IPS-15b (cell line): ENCODE data around the gene CSF2.

ENCODE experiments used
- H3K27me3 ChIP-seq: one replicate; pipeline ENCODE4 v1.6.1; 2013; ENCODE audit warnings: low read length; ENCODE audit not compliant: control insufficient read depth, insufficient read depth
- H3K36me3 ChIP-seq: one replicate; pipeline ENCODE4 v1.6.1; 2013; ENCODE audit warnings: low read length; ENCODE audit not compliant: control insufficient read depth, insufficient read depth
- H3K4me1 ChIP-seq: one replicate; pipeline ENCODE4 v1.6.1; 2013; ENCODE audit warnings: mild to moderate bottlenecking, low read length; ENCODE audit not compliant: control insufficient read depth, insufficient read depth
- H3K4me3 ChIP-seq: one replicate; pipeline ENCODE4 v1.5.1; 2013; ENCODE audit warnings: low read depth, low read length
- H3K9ac ChIP-seq: one replicate; pipeline ENCODE4 v1.6.1; 2013; ENCODE audit warnings: low read depth, mild to moderate bottlenecking, low read length
- H3K9me3 ChIP-seq: one replicate; pipeline ENCODE4 v1.6.1; 2013; ENCODE audit warnings: mild to moderate bottlenecking, low read length; ENCODE audit not compliant: control insufficient read depth, insufficient read depth

Gene CSF2

DNA sequence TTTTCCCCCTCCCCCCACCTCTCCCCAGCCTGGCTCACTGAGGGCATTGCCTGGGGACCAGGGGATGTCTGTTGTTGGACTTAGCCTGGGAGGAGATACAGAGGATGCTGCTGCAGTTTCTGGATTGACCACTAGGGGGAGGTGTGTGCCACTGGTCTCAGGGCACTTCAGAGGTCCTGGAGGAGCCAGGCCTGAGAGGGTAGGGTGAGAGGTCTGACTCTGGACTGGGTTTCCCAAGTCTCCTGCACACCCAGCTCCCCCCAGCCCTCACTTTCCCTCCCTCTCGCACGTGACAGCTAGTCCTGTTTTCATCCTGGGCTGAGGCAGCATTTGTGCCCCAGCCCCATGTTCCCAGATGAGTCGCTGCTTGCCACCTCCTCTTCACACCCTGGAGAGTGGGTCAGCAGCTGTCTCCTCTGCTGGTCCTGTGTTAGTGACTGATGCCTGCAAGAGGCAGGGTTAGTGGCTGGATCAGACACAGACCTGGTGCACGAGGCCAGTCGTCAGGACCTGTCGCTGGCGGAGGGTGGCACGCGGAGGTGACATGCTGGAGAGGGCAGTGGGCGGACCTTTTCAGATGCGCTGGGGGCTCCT is 8.8 kb upstream of the CSF2 start:
- Histone ChIP-seq H3K27me3 (no peaks in the 10 kb centered on the region), H3K4me3 (no peak overlapping the region), H3K36me3 (no peaks in the 10 kb centered on the region), H3K9me3 (no peaks in the 10 kb centered on the region), H3K9ac (no peak overlapping the region), H3K4me1 (no peaks in the 10 kb centered on the region)

DNA sequence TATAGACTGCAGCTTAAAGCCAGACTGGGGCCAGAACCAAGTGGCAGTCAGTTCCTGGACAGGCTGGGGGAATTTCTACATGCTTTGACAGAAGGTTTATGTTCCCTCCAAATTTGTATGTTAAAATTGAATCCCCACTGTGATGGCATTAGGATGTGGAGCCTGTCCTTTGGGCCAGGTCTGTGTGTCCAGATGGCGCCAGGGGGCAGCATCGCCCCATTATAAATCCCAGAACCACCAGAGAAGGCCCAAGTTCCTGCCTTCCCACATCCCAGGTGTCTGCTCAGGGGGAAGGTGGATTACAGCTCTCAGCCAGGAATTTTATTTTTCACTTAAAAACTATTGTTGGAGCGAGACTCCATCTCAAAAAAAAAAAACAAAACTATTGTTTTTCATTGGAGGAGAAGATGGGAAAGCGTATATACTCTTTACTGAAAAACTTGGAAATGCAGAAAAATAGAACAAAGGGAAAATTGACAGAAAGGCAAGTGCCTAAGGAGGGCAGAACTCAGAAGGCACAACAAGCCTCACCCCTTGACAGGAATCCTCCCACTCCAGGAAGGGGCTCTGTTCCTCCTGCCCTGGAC is 8.1 kb upstream of the CSF2 start:
- H3K36me3 ChIP-seq = no peaks in the 10 kb centered on the region
- H3K27me3 ChIP-seq = no peaks in the 10 kb centered on the region
- H3K9ac ChIP-seq = no peak overlapping the region
- no peaks in the 10 kb centered on the region for H3K9me3 ChIP-seq
- H3K4me3 ChIP-seq = no peak overlapping the region
- no peaks in the 10 kb centered on the region for H3K4me1 ChIP-seq

DNA sequence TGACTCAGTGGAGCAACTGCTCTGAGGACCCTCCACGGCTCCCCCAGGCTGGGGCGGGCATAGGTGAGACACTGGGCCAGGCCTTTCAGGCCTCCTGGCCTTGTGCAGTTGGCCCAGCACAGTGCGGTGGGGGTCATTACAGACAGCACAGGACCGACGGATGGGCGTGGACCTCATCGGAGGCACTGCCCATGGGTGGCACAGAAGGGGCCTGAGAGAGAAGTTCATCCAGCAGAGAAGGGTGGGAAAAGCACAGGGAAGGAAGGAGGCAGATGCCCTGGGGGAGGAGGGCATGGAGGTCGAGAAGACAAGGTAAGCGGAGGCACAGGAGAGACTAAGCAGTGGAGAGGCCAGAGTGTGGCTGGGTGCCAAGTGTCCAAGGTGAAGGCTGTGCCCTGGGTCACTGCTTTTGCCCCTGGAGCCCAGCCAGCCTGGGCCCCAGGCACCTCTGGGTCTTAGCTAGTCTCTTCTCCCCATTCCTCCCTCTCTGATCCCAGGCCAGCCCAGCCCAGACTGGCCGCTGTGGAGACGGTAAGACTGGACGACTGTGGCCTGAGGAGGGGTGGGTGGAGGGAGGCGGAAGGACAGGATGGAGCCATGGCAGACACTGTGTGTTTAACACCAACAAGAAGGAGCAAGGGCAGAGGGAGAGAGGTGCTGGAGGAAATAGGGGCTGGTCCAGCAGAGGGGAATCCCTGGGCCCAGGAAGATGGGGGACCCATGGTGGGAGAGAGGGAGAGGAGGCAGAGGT is 7.5 kb upstream of the CSF2 start:
- Histone ChIP-seq H3K9ac (no peak overlapping the region), H3K4me1 (no peaks in the 10 kb centered on the region), H3K9me3 (no peaks in the 10 kb centered on the region), H3K36me3 (no peaks in the 10 kb centered on the region), H3K4me3 (no peak overlapping the region), H3K27me3 (no peaks in the 10 kb centered on the region)

DNA sequence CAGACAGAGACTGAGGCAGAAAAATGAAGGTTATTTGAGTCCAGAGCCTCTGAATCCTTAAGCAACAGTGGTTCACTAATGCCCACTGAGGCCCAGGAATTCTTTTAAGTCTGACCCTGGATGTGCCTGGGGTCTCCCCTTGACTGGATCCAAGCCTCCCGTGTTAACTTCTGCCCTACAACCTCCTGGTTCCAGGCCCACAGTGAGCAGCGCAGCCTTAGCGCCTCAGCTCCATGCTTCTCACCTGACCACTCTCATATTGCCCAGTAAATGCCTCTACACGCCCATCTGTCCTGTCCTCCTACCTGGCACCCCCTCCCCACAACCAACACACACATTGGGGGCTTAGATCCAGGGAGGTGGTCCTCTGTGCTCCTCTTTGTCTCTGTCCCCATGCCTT is 6.7 kb upstream of the CSF2 start:
- H3K27me3 ChIP-seq = no peaks in the 10 kb centered on the region
- no peaks in the 10 kb centered on the region for H3K9me3 ChIP-seq
- no peaks in the 10 kb centered on the region for H3K36me3 ChIP-seq
- H3K4me1 ChIP-seq = no peaks in the 10 kb centered on the region
- no peak overlapping the region for H3K4me3 ChIP-seq
- no peak overlapping the region for H3K9ac ChIP-seq

DNA sequence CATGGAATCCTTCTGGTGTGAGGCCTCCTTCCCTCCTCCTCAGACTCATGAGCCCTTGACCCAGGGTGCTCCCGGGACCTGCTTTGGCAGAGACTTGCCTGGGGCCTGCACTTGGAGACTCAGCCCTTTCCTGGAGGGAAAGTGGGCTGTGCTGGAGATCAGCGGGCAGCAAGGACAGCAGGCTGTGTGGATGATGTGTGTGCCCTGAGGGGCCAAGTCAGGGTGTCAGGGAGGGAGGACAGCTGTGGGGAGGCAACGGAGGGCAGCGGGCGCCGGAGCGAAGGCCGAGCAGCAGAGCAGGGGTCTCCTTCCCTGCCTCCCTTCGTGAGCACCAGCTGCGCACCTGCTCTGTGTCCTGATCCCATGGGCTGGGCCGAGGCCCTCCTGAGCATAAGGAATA is 6.1 kb upstream of the CSF2 start:
- H3K36me3 ChIP-seq = no peaks in the 10 kb centered on the region
- no peaks in the 10 kb centered on the region for H3K9me3 ChIP-seq
- H3K27me3 ChIP-seq = no peaks in the 10 kb centered on the region
- H3K9ac ChIP-seq = no peak overlapping the region
- H3K4me3 ChIP-seq = no peak overlapping the region
- no peaks in the 10 kb centered on the region for H3K4me1 ChIP-seq

DNA sequence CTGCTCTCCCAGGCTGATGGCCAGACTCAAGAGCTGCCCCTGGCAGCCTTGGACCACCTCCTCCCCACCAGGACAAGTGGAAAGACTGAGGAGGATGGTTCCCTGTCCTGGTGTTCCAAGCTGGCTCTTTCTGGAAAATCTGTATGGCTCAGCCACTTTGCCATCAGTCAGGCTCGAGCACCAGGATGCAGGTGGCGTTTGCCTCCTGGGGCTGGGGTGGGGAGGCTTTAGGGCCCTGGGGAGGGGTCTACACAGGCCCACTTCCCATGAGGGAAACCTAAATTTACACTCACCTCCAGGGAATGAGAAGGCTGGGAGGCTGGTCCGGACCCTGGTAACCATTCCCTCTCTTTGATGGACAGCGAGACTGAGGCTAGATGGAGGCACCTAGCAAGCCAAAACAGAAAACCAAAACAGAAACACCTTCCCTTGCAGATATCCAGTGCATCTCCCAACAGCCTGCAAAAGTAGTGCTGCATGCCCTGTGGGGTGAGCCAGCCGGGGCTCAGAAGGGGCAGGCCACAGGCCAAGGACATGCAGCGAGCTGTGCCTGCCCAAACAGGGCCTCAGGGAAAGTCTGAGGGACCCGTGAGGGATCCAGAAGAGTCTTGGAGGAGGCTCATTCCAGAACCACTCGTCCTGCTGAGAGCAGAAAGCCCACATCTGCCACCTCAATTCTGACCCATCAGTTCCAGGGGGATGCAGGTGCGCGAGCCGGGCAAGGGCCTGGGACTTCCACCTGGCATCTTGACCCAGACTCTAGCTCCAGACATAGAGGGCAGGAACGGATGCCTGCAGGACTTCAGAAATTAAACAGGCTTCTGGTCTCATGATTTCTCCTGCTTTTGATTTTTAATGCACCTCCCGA is 5.4 kb upstream of the CSF2 start:
- Histone ChIP-seq H3K4me3 (no peak overlapping the region), H3K27me3 (no peaks in the 10 kb centered on the region), H3K36me3 (no peaks in the 10 kb centered on the region), H3K9ac (no peak overlapping the region), H3K9me3 (no peaks in the 10 kb centered on the region), H3K4me1 (no peaks in the 10 kb centered on the region)

DNA sequence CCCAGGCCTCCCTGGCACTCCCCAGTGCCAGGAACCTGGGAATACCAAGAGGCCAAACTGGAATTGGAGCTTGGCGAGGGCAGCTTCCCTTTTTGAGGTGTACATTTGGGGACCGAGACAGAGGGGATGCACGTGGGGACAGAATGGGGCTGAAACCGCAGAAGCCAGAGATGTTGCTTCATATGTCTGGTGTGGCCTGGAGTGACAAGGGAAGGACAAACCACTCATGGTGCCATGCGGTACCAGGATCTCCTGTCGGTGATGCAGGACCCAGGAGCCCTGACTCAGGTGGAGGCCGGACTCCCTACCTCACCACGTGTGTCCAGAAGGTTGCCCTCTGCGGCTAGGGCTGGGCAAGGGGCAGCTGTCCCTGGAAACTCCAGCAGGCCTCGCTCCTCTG is 4.0 kb upstream of the CSF2 start:
- Histone ChIP-seq H3K27me3 (no peaks in the 10 kb centered on the region), H3K4me3 (no peak overlapping the region), H3K4me1 (no peaks in the 10 kb centered on the region), H3K36me3 (no peaks in the 10 kb centered on the region), H3K9me3 (no peaks in the 10 kb centered on the region), H3K9ac (no peak overlapping the region)

DNA sequence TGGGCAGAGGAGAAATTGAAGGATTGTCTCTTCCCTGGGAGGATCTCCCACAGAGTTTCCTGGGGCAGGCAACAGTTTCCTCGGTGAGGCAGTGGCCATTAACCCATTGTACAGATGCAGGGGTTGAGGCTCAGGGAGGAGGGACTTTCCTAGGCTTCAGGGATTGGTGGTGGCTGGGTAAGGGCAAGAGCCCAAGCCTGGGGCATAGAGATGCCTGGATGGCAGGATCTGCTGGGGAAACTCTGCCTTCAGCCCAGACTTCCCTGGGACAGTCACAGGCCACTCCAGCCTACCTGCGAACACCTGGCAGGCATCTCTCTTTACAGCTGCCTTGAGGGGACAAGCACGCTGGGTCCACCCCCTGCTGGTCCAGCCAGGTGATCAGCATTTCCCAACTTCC is 3.6 kb upstream of the CSF2 start:
- no peaks in the 10 kb centered on the region for H3K27me3 ChIP-seq
- H3K4me1 ChIP-seq = no peaks in the 10 kb centered on the region

DNA sequence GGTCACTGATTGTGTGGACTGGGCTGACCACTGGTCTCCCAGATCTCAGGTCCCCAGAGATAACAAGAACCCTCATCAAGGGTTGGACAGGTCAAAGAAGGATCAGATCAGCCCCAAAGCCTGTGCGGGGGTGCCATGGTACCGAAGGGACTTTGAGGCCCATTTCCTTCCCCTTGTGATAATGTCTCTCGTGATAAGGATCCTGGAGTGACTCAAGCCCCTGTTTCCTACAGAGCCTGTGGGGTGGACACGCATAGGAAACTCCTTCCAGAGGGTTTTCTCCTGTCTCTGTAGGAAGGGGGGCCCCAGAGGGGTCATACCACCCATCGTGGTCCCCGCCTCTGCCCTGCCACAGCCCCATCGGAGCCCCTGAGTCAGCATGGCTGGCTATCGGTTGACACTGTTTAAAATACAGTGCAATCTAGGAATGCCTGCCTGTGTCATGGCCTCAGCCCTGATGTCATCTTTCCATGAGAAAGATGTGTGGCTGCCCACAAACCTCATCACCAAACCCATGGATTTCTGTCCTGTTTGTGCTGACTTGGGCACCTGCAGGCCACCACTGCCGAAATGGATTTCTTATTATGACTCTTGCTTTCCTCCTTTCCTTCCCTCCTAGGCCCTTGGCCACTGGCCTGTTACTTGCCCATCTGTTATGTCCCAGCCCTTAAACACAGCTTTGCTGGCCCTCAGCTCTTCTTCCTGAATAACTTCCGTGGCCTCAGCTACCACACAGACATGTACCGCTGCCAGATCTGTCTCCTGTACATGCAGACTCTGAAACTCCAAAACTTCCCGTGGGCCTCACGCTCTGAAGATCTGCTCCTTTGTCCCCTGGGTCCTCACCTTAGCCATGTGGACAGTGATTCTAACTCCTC is 2.9 kb upstream of the CSF2 start:
- H3K36me3 ChIP-seq = no peaks in the 10 kb centered on the region
- no peaks in the 10 kb centered on the region for H3K4me1 ChIP-seq
- no peaks in the 10 kb centered on the region for H3K27me3 ChIP-seq
- H3K4me3 ChIP-seq = no peak overlapping the region
- no peak overlapping the region for H3K9ac ChIP-seq
- no peaks in the 10 kb centered on the region for H3K9me3 ChIP-seq

More for the DNA sequence above, 3.6 kb upstream of the CSF2 start:
- H3K4me3 ChIP-seq = no peak overlapping the region
- H3K9me3 ChIP-seq = no peaks in the 10 kb centered on the region
- no peaks in the 10 kb centered on the region for H3K36me3 ChIP-seq
- no peak overlapping the region for H3K9ac ChIP-seq

DNA sequence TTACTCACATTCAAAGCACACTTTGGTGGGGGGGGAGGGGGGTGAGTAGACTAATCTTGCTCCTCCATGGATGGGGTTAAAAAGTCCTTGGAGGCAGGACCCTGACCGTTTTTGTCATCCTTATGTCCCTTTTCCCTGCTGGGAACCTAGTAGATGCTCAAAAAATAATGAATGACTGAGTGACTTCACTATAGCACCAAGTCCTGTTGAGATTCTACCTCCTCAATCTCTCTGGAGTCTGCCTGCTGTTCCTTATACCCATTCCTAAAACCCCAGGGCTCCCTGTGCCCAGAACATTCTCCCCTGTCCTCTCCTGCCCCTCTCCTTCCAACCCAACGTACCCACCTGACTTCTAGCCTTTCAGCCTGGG is 2.3 kb upstream of the CSF2 start:
- H3K4me3 ChIP-seq = no peak overlapping the region
- no peaks in the 10 kb centered on the region for H3K4me1 ChIP-seq
- no peak overlapping the region for H3K9ac ChIP-seq
- H3K36me3 ChIP-seq = no peaks in the 10 kb centered on the region
- H3K9me3 ChIP-seq = no peaks in the 10 kb centered on the region
- no peaks in the 10 kb centered on the region for H3K27me3 ChIP-seq

DNA sequence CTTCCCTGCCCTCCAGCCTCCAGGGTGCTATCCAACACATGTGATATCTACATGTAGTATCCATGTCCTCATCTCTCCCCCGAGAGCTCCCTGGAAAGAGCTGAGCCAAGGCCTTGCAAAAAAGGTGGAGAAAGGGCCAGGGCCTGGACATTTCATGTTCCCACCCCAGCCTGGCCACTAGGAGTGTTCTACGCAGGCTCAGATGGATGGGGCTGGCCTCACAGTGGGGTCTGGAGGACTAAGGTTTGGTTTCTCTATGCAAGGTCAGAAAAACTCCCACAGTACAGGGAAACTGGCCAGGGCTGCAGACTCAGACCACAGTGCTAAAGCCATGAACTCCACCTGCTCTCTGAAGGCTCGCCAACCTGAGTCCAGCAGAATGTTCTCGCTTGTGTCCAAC is 1.5 kb upstream of the CSF2 start:
- Histone ChIP-seq H3K4me3 (no peak overlapping the region), H3K4me1 (no peaks in the 10 kb centered on the region), H3K9ac (no peak overlapping the region), H3K36me3 (no peaks in the 10 kb centered on the region), H3K27me3 (no peaks in the 10 kb centered on the region), H3K9me3 (no peaks in the 10 kb centered on the region)
